Tibial nerve (tissue), 4 donors: ENCODE measurements around the gene NOC4L. TPM values are rescaled to one million over a fixed set of nuclear protein-coding genes. Genes with fewer than 3 reads are reported as not detected.

ENCODE experiments used
- DNase-seq, 2 donors: peaks; one replicate each; pipeline ENCODE4 v3.0.0-alpha.2; 2019; ENCODE audit warnings: low spot score in 2 of 2
- H3K27ac ChIP-seq, 4 donors: fragments of 200-600 bp; sonication (generic) in 3 of 4; one replicate each; pipeline ENCODE4 v1.5.1; 2017 to 2019; ENCODE audit warnings: mild to moderate bottlenecking in 1 of 4
- H3K27me3 ChIP-seq, 2 donors: fragments of 200-600 bp; sonication (generic) in 1 of 2; one replicate each; pipeline versions ENCODE4 v1.5.1 to v1.6.0; 2017 to 2019
- H3K36me3 ChIP-seq, 3 donors: fragments of 200-600 bp; sonication (generic); one replicate each; pipeline ENCODE4 v1.5.1; 2018 to 2019
- H3K4me1 ChIP-seq, 4 donors: fragments of 200-600 bp; sonication (generic) in 3 of 4; one replicate each; pipeline ENCODE4 v1.5.1; 2017 to 2019
- H3K4me3 ChIP-seq, 4 donors: fragments of 200-600 bp; sonication (generic) in 3 of 4; one replicate each; pipeline ENCODE4 v1.5.1; 2017 to 2019; ENCODE audit warnings: mild to moderate bottlenecking in 1 of 4, moderate library complexity in 1 of 4
- H3K9me3 ChIP-seq, 4 donors: fragments of 200-600 bp; sonication (generic) in 3 of 4; one replicate each; pipeline ENCODE4 v1.5.1; 2017 to 2019
- CTCF ChIP-seq, 5 experiments: fragments of 200-600 bp in 3 of 5; fragments of 450-650 bp in 2 of 5; sonication (generic) in 3 of 5; IDR thresholded peaks; one replicate each; pipeline ENCODE4 v1.5.1; 2016 to 2019; ENCODE audit warnings: antibody characterized with exemption in 5 of 5, mild to moderate bottlenecking in 3 of 5, moderate library complexity in 2 of 5
- EP300 ChIP-seq, 2 donors: sonication (generic); formaldehyde crosslinking; IDR thresholded peaks; one replicate each; pipeline ENCODE4 v1.6.1; 2017; ENCODE audit warnings: antibody characterized with exemption in 2 of 2, mild to moderate bottlenecking in 1 of 2
- POLR2A ChIP-seq, 2 donors: fragments of 450-650 bp; IDR thresholded peaks; one replicate each; pipeline ENCODE4 v1.6.1; 2017; ENCODE audit warnings: antibody characterized with exemption in 2 of 2, mild to moderate bottlenecking in 2 of 2, moderate library complexity in 2 of 2
- WGBS, 2 donors: methylation state at CpG; one replicate each; pipeline ENCODE4 v1.1.5; 2018; 5-methylcytosine and 5-hydroxymethylcytosine counted together
- total RNA-seq, 4 donors: library from RNA; depleted of rRNA; stranded (reverse); fragments of >200 nt; gene quantifications; one replicate each; pipeline ENCODE4 v1.1.0, GENCODE V29; 2016

The NOC4L gene
- total RNA-seq, 4 donors from 2014 or later = 8.2 to 24.9 (median 17.0) TPM

- Histone ChIP-seq H3K27ac (no peak overlapping the region), H3K27me3 (no peaks in the 10 kb centered on the region), H3K9me3 (peaks cover 0 to 11% (median 0%) of the 10 kb centered on the region in 4 donors), H3K4me1 (no peaks in the 10 kb centered on the region), H3K36me3 (peaks cover 0 to 98% (median 14%) of the 10 kb centered on the region in 3 donors), H3K4me3 (no peak overlapping the region)
- no peak for TF ChIP-seq POLR2A (IDR thresholded peaks at IDR 0.05)
- TF ChIP-seq EP300 (IDR thresholded peaks at IDR 0.05) = no peak
- TF ChIP-seq CTCF (IDR thresholded peaks at IDR 0.05) = no peak
- 88 to 97% methylated on average over 12 of the region's 12 CpGs for WGBS, 2 donors
- no peak for DNase-seq
Observed at GRCh38 chr12:132123970-132124765, 20.1 kb upstream of the NOC4L start.

GRCh38 chr12:132124766-132125425 is 19.4 kb upstream of the NOC4L start:
- 93 to 97% methylated on average over 19 of the region's 19 CpGs for WGBS, 2 donors
- no peak overlapping the region for H3K27ac ChIP-seq
- no peak overlapping the region for H3K4me3 ChIP-seq
- peaks cover 0 to 11% (median 0%) of the 10 kb centered on the region in 4 donors for H3K9me3 ChIP-seq
- H3K4me1 ChIP-seq = no peaks in the 10 kb centered on the region
- H3K27me3 ChIP-seq = no peaks in the 10 kb centered on the region
- DNase-seq = no peak
- H3K36me3 ChIP-seq = peaks cover 0 to 98% (median 14%) of the 10 kb centered on the region in 3 donors
- TF ChIP-seq POLR2A (IDR thresholded peaks at IDR 0.05) = no peak
- no peak for TF ChIP-seq CTCF (IDR thresholded peaks at IDR 0.05)
- no peak for TF ChIP-seq EP300 (IDR thresholded peaks at IDR 0.05)

GRCh38 chr12:132125736-132126135 is 18.5 kb upstream of the NOC4L start:
- 94 to 96% methylated on average over 12 of the region's 12 CpGs for WGBS, 2 donors

GRCh38 chr12:132127041-132127440 is 17.2 kb upstream of the NOC4L start:
- Histone ChIP-seq H3K4me1 (no peaks in the 10 kb centered on the region), H3K27me3 (no peaks in the 10 kb centered on the region), H3K36me3 (peaks cover 0 to 77% (median 14%) of the 10 kb centered on the region in 3 donors), H3K4me3 (no peak overlapping the region), H3K9me3 (peaks cover 0 to 11% (median 0%) of the 10 kb centered on the region in 4 donors), H3K27ac (no peak overlapping the region)
- 97 to 99% methylated on average over 6 to 8 of the region's 8 CpGs for WGBS, 2 donors
- TF ChIP-seq POLR2A (IDR thresholded peaks at IDR 0.05) (no peak), EP300 (IDR thresholded peaks at IDR 0.05) (no peak), CTCF (IDR thresholded peaks at IDR 0.05) (no peak)
- no peak for DNase-seq

More at GRCh38 chr12:132125736-132126135, 18.5 kb upstream of the NOC4L start:
- Histone ChIP-seq H3K4me3 (no peak overlapping the region), H3K36me3 (peaks cover 0 to 90% (median 14%) of the 10 kb centered on the region in 3 donors), H3K4me1 (no peaks in the 10 kb centered on the region), H3K9me3 (peaks cover 0 to 11% (median 0%) of the 10 kb centered on the region in 4 donors), H3K27me3 (no peaks in the 10 kb centered on the region), H3K27ac (no peak overlapping the region)
- TF ChIP-seq POLR2A (IDR thresholded peaks at IDR 0.05) (no peak), EP300 (IDR thresholded peaks at IDR 0.05) (no peak), CTCF (IDR thresholded peaks at IDR 0.05) (no peak)
- no peak for DNase-seq

GRCh38 chr12:132129007-132129406 is 15.2 kb upstream of the NOC4L start:
- Histone ChIP-seq H3K36me3 (peaks cover 0 to 57% (median 14%) of the 10 kb centered on the region in 3 donors), H3K9me3 (peaks cover 0 to 11% (median 0%) of the 10 kb centered on the region in 4 donors), H3K4me1 (no peaks in the 10 kb centered on the region), H3K27ac (no peak overlapping the region), H3K27me3 (no peaks in the 10 kb centered on the region), H3K4me3 (no peak overlapping the region)
- WGBS, 2 donors = 94 to 95% methylated on average over 3 of the region's 3 CpGs
- DNase-seq = no peak
- TF ChIP-seq POLR2A (IDR thresholded peaks at IDR 0.05) (no peak), CTCF (IDR thresholded peaks at IDR 0.05) (no peak), EP300 (IDR thresholded peaks at IDR 0.05) (no peak)
